ENCODE results near the gene CLSTN1.

- TF ChIP-seq POLR2A (IDR thresholded peaks at IDR 0.05; ENCODE audit: low read depth, low read length) (no peak), PAX5 (IDR thresholded peaks at IDR 0.05; ENCODE audit: insufficient read depth, low read length, severe bottlenecking) (no peak), POLR2AphosphoS5 (IDR thresholded peaks at IDR 0.05; ENCODE audit: low read depth, low read length) (no peak), TAF1 (IDR thresholded peaks at IDR 0.05; ENCODE audit: low read depth, low read length) (no peak)
Observed at GRCh38 chr1:9724706-9725476, 98.9 kb downstream of the CLSTN1 start.
